NCI-H1417 treated with DMSO at 0.1 percent for 48 hours (cell line): ENCODE data around the gene DLG2.

Experiments used
- DNase-seq: peaks from one replicate; lab custom pipeline; 2025; lab: John Stamatoyannopoulos, UW

The DLG2 gene

DNA sequence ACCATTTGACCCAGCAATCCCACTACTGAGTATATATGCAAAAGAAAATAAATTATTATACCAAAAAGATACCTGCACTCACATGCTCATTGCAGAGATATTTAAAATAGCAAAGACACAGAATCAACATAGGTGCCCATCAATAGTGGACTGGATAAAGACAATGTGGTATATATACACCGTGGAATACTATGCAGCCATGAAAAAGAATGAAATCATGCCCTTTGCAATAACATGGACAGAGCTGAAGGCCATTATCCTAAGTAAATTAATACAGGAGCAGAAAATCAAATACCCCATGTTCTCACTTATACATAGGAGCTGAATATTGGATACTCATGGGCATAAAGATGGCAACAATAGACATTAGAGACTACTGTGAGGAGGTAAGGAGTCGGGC is 68.7 kb downstream of the DLG2 start:
- DNase-seq: no peak

GRCh38 chr11:85551881-85552280 is 75.3 kb downstream of the DLG2 start:
- DNase-seq: no peak

GRCh38 chr11:85541683-85542082 is 85.5 kb downstream of the DLG2 start:
- no peak for DNase-seq

GRCh38 chr11:85540635-85541205 is 86.4 kb downstream of the DLG2 start:
- no peak for DNase-seq

GRCh38 chr11:85540181-85540580 is 87.0 kb downstream of the DLG2 start:
- no peak for DNase-seq

- DNase-seq: no peak
Measured at GRCh38 chr11:85539740-85540139, 87.4 kb downstream of the DLG2 start.

DNA sequence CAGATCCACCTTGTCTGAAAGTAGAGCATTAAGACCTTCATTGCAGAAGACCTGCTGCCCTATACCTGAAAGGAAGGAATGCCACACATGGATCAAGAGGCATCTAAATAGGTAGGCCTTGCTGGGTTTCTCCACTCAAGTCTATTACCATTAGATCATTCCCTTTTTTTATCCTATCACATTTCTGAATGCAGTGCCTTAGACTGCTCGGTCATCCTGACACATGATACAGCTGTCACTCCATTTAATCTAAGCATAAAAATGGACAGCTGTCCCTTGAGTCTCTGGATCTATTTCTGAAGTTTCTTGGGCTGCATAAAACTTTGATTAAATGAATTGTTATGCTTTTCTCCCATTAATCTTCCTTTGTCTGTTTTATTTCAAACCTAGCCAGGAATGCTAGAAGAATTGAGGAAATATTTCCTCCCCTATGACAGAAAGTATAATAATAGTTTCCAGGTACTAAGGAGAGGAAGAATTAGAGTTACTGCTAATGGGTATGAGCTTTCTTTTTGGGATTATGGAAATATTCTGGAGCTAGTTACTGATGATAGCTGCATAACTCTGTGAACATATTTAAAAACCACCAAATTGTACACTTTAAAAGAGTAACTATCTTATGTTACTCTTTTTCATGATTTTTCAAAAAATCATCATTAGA is 88.0 kb downstream of the DLG2 start:
- no peak for DNase-seq

GRCh38 chr11:85536438-85536837 is 90.7 kb downstream of the DLG2 start:
- DNase-seq: no peak

DNA sequence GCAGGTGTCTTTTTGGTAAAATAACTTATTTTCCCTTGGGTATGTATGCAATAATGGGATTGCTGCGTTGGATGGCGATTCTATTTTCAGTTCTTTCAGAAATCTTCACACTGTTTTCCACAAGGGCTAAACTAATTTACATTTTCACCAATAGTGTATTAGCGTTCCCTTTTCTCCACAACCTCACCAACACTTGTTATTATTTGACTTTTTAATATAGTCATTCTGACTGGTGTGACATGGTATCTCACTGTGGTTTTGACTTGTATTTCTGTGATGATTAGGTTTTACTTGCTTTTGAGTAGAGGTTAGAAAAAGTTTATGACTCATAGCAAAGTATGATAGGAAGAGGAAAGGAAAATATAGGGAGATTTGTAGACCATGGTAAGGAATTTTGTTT is 92.3 kb downstream of the DLG2 start:
- DNase-seq: no peak

DNA sequence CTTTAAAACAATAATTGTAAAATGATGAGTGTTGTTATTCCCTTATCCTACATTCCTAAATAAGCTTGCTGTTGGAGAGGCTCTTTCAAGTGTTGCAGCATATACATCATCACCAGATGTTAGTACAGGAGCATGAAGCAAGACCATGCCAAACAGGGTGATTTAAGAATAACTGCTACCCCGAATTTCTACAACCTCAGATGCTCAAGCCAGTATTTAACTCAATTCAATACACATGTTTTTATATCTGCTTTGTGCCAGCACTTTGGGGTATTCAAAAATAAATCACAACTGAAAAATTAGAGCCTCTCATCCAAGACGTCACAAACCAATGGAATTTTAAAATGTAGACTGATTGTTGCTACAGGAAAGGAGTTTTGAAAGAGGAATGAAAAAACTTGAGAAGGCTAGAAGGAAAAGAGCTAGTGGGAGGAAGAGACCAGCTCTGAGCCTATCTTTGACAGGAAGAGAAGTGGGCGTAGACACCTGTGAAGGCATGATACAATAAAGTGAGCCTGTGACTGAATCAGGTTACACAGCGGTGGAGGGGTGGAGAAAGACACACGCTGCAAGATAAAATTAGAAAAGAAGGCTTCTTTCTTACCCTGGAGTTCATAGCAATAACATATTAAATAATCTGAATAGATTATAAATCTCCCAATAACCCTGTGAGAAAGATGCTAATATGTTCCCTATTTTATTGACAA is 95.8 kb downstream of the DLG2 start:
- no peak for DNase-seq

DNA sequence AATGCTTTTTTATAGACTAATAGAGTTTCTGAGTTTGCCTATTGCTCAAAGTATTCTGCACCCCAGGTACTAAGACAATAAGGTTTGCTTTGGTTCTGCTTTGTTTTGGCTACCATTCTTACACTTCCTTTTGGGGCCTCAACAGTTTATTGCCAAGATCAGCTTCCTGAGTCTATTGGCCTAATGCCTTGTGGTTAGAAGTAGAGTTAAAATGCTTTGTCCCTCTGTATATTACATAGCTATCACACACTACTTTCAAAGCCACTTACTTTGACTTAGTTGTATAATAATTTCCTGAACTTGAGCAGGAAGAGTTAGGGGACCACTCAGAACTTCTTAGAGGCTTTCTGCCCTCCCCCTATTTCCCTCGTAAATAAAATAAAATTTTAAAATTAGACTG is 96.5 kb downstream of the DLG2 start:
- DNase-seq: no peak

DNA sequence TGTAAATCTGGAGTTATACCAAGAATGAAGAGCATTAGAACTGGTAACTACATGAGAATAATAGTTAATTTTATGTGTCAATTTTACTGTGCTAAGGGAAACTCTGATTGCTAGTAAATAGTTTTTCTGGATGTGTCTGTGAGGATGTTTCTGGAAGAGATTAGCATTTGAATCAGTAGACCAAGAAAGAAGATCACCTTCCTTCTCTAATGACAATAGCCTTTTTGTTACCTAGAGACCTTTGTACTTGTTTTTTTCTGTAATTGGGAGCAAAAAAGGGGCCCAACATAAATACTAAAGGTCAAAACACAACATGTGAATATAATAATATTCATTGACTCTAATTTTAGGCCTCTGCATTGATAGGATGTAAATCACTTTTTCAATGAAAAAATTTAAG is 100.6 kb downstream of the DLG2 start:
- DNase-seq: no peak

- DNase-seq: no peak
Measured at GRCh38 chr11:85525686-85526085, 101.5 kb downstream of the DLG2 start.

GRCh38 chr11:85517272-85517671 is 109.9 kb downstream of the DLG2 start:
- no peak for DNase-seq

GRCh38 chr11:85495918-85496317 is 131.2 kb downstream of the DLG2 start:
- no peak for DNase-seq

DNA sequence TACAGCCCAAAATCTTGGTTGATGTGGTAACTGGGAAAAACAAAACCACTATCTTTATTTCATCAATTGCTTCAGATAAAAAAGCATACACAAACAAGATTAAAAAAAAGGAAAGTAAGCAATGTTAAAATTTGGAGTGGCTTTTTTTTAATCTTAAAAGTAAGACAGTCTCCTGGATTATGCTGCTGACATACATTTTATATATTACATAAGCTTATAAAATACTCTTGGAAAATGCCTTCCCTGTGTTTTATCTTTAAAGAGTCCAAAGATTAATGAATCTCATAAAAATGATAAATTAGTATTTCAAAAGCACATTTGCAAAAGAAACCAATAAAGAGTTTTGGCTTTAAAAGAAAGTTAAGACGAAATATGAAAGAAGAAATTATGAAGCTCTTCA is 132.7 kb downstream of the DLG2 start:
- no peak for DNase-seq

GRCh38 chr11:85485902-85486301 is 141.2 kb downstream of the DLG2 start:
- DNase-seq: no peak

DNA sequence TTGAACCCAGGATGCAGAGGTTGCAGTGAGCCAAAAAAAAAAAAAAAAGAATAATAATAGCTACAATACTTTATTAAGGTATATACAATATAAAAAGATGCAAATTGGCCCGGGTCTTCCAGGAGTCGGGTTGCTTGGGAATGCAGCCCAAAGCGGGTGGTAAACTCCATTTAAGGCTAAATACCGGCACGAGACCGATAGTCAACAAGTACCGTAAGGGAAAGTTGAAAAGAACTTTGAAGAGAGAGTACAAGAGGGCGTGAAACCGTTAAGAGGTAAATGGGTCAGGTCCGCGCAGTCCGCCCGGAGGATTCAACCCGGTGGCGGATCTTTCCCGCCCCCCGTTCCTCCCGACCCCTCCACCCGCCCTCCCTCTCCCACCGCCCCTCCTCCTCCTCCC is 143.3 kb downstream of the DLG2 start:
- DNase-seq: no peak

DNA sequence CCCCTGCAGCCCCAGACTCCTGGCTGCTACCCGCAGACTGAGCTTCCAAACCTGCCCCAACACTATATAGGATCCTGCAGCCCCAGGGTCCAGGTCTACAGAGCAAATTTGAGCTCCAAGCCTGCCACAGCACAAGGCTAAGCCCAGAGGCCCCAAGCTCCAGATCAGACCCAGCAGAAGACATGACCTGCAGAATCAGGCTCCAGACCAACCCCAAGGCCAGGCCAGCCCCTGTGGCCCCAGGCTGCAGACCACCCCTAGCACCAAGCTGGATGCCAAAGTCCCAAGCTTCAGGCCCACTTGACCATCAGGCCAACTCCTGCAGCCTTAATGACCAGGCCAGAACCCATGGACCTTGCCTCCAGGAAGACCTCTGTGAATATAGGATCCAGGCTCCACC is 145.3 kb downstream of the DLG2 start:
- no peak for DNase-seq

- no peak for DNase-seq
Measured at GRCh38 chr11:85475660-85476517, 151.3 kb downstream of the DLG2 start.

GRCh38 chr11:85472953-85473352 is 154.2 kb downstream of the DLG2 start:
- DNase-seq: no peak

DNA sequence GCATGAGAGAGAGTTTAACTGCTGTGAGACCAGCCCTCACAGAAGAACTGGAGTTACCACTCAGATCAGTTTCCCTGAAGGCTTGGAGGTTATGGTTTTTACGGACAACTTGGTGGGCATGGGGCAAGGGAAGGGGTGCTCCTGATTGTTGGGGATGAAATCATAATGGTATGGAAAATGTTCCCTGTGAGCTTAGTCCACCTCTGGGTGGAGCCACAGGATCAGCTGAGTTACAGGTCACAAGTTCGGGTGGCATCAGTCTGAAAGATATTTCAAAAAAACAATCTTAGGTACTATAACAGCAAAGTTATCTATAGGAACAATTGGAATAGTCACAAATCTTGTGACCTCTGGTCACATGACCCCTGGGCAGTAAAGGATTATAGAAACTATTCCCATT is 162.9 kb downstream of the DLG2 start:
- DNase-seq: no peak

GRCh38 chr11:85459304-85459703 is 167.8 kb downstream of the DLG2 start:
- no peak for DNase-seq
